SU-DHL-6 (cell line): ENCODE results near the gene EPHB2.

Experiments used
- CTCF ChIP-seq: fragments of 200-600 bp; sonication (generic); IDR thresholded peaks from one replicate; pipeline ENCODE4 v1.5.1; 2017; ENCODE audit warnings: antibody characterized with exemption, mild to moderate bottlenecking, low read length, moderate library complexity; ENCODE audit not compliant: insufficient read depth, poor library complexity, severe bottlenecking
- EZH2phosphoT487 ChIP-seq: fragments of 200-600 bp; sonication (generic), shearing (Covaris generic); conservative IDR thresholded peaks from 2 replicates; pipeline ENCODE4 v1.6.1; 2018; ENCODE audit warnings: mild to moderate bottlenecking, antibody characterized with exemption, low read length, moderate library complexity, mixed read lengths

GRCh38 chr1:22694172-22694571, 16.5 kb upstream of the EPHB2 start:
- TF ChIP-seq CTCF (no peak), EZH2phosphoT487 (no peak)
